NB4 (cell line): Measurements from ENCODE around the gene AKAP7.

Experiments used
- CTCF ChIP-seq: IDR thresholded peaks from one replicate; pipeline ENCODE4 v1.5.1; 2012; ENCODE audit warnings: low read depth, low read length
- MAX ChIP-seq: IDR thresholded peaks from 2 replicates; pipeline ENCODE4 v1.6.1; 2011; ENCODE audit warnings: low read depth, low read length
- MYC ChIP-seq: IDR thresholded peaks from 2 replicates; pipeline ENCODE4 v1.6.1; 2011; ENCODE audit warnings: low read depth, low read length
- POLR2A ChIP-seq: IDR thresholded peaks from 2 replicates; pipeline ENCODE4 v1.6.1; 2011; ENCODE audit warnings: mild to moderate bottlenecking; ENCODE audit not compliant: insufficient read length; ENCODE audit errors: extremely low read depth

- TF ChIP-seq CTCF (no peak), POLR2A (no peak), MYC (no peak), MAX (no peak)
These were observed 41.9 kb upstream of the AKAP7 start for GRCh38 chr6:131093334-131093733.
